ENCODE measurements around the gene SGMS1. TPM values are rescaled to one million over a fixed set of nuclear protein-coding genes. Genes with fewer than 3 reads are reported as not detected.
A peak's percentile ranks its signal among the peaks of the same experiment; 100 is the strongest.

Gene SGMS1
- total and polyA plus RNA-seq, 2 experiments from 2014 or later = 15.0 to 34.7 TPM

GRCh38 chr10:50624866-50625501 lies 1.2 kb upstream of the SGMS1 start:
- H3K9me2 ChIP-seq (ENCODE audit: insufficient read depth) = no peaks in the 10 kb centered on the region
- Mint-ChIP-seq H3K27me3 (ENCODE audit: insufficient read depth, low read depth, poor library complexity) (peaks cover 14% of the 10 kb centered on the region), H3K9me3 (no peaks in the 10 kb centered on the region), H3K4me3 (peak overlapping the region; percentile 86), H3K36me3 (ENCODE audit: low read depth) (peaks cover 3% of the 10 kb centered on the region; the same call in 1 of the 3 replicates), H3K4me1 (peaks cover 60% of the 10 kb centered on the region), H3K27ac (peak overlapping the region; percentile 98)
- peak; percentile 36 for ATAC-seq
- H3K4me3 ChIP-seq = peak overlapping the region; percentile 86
- no peaks in the 10 kb centered on the region; the same call in 1 of the 2 replicates for H3F3A ChIP-seq (replicated peaks; ENCODE audit: low read depth)
- H4K20me1 ChIP-seq (replicated peaks; ENCODE audit: insufficient read depth) = no peaks in the 10 kb centered on the region; the same call in 1 of the 2 replicates
- peaks cover 4% of the 10 kb centered on the region; the same call in 1 of the 2 replicates for H3K27me3 ChIP-seq (ENCODE audit: insufficient read depth)
- peak overlapping the region; percentile 99 for H3K27ac ChIP-seq (ENCODE audit: low read depth)
- peak; percentile 84 for DNase-seq (ENCODE audit: low spot score)
- peaks cover 52% of the 10 kb centered on the region for H3K4me1 ChIP-seq (ENCODE audit: insufficient read depth)
- H2AFZ ChIP-seq = peak overlapping the region; percentile 77; the same call in 1 of the 2 replicates
- TF ChIP-seq ZNF462 (CRISPR knock-in tag; IDR thresholded peaks at IDR 0.05) = no peak
- 0 out of 2 replicates have a peak, but pooled peaks have one; percentile 4 for TF ChIP-seq ETS1 (IDR thresholded peaks at IDR 0.05)
- TF ChIP-seq POLR2AphosphoS5 (IDR thresholded peaks at IDR 0.05; ENCODE audit: low read depth) = peak; percentile 53
- TF ChIP-seq STAT1 (IDR thresholded peaks at IDR 0.05; ENCODE audit: unreplicated experiment) = no peak
- TF ChIP-seq CTCF (conservative IDR thresholded peaks at IDR 0.05; ENCODE audit: low read depth in 2 of 2) = peak; percentile 17 to 24; a peak in 2 of 4 replicates
- 0 out of 2 replicates have a peak, but pooled peaks have one; percentile 21 for TF ChIP-seq ZNF114 (CRISPR knock-in tag; IDR thresholded peaks at IDR 0.05)
- H3K79me2 ChIP-seq (replicated peaks; ENCODE audit: insufficient read depth) = peaks cover 28% of the 10 kb centered on the region
- H3K36me3 ChIP-seq (ENCODE audit: insufficient read depth) = no peaks in the 10 kb centered on the region
- peak overlapping the region; percentile 79 for H3K4me2 ChIP-seq
